K562 (cell line): Measurements from ENCODE around the gene TOMM40L. TPM values are rescaled to one million over a fixed set of nuclear protein-coding genes. Genes with fewer than 3 reads are reported as not detected.

Experiments
- COPS2 ChIP-seq: fragments of 450-650 bp; conservative IDR thresholded peaks from 2 replicates; pipeline ENCODE4 v1.6.1; 2016; ENCODE audit warnings: mild to moderate bottlenecking, moderate library complexity
- FOS ChIP-seq: IDR thresholded peaks from 3 replicates; pipeline ENCODE4 v1.6.1; 2011; ENCODE audit not compliant: insufficient read length; ENCODE audit errors: extremely low read depth
- FOSL1 ChIP-seq: fragments of 200-800 bp; sonication (Bioruptor generic); conservative IDR thresholded peaks from 2 replicates; pipeline ENCODE4 v1.6.1; 2016; ENCODE audit warnings: missing genetic modification characterization, missing compliant biosample characterization
- HEY1 ChIP-seq: fragments of 250-450 bp; sonication (Bioruptor Pico); IDR thresholded peaks from 2 replicates; pipeline ENCODE4 v1.5.0; 2020; ENCODE audit warnings: mild to moderate bottlenecking, moderate library complexity, borderline replicate concordance
- MAFG ChIP-seq: fragments of 450-650 bp; conservative IDR thresholded peaks from 2 replicates; pipeline ENCODE4 v1.6.1; 2016; ENCODE audit warnings: missing genetic modification characterization, missing compliant biosample characterization
- OTX1 ChIP-seq: fragments of 450-650 bp; formaldehyde crosslinking; IDR thresholded peaks from 2 replicates; pipeline ENCODE4 v1.4.0; 2022; ENCODE audit warnings: mild to moderate bottlenecking
- STAG1 ChIP-seq: sonication (generic); formaldehyde crosslinking; IDR thresholded peaks from 2 replicates; pipeline ENCODE4 v1.5.0; 2020; ENCODE audit warnings: missing genetic modification reagents, borderline replicate concordance
- ZC3H4 ChIP-seq: sonication (generic); formaldehyde crosslinking; IDR thresholded peaks from 2 replicates; pipeline ENCODE4 v1.9.0; 2021; ENCODE audit warnings: missing genetic modification reagents, borderline replicate concordance
- ZC3H8 ChIP-seq: fragments of 450-650 bp; IDR thresholded peaks from 2 replicates; pipeline ENCODE4 v1.6.1; 2017
- ZEB2 ChIP-seq: fragments of 450-650 bp; IDR thresholded peaks from 2 replicates; pipeline ENCODE4 v1.6.1; 2016
- ZNF175 ChIP-seq: fragments of 200-800 bp; sonication (Bioruptor generic); IDR thresholded peaks from 2 replicates; pipeline ENCODE4 v1.6.1; 2016; ENCODE audit warnings: low read depth, mild to moderate bottlenecking, missing genetic modification characterization, missing compliant biosample characterization
- polyA plus RNA-seq, 8 experiments: library from polyadenylated mRNA; depleted of rRNA in 4 of 8; stranded (reverse) in 5 of 8; unstranded in 3 of 8; fragments of >200 nt; fragmentation: Nextera tagmentation in 2 of 8; fragmentation: Illumina TruSeq in 1 of 8; extraction: Ambion mirVana in 2 of 8; extraction: Trizol in 1 of 8; gene quantifications; 2 replicates each; pipeline versions ENCODE4 v1.2.1 to v1.2.3, GENCODE V29; 2011 to 2014; ENCODE audit warnings: inconsistent platforms in 1 of 8, missing spikeins in 1 of 8
- total RNA-seq, 7 experiments: library from RNA; depleted of rRNA in 6 of 7; stranded (reverse); fragments of >200 nt in 6 of 7; fragmentation: Illumina TruSeq in 2 of 7; extraction: Trizol in 2 of 7; gene quantifications; 2 replicates each; pipeline versions ENCODE4 v1.2.1 to v1.2.3, GENCODE V29; 2011 to 2021; ENCODE audit warnings: low replicate concordance in 1 of 7
- TF ChIP-seq, protein P1 (sequence below): fragments of 450-650 bp; formaldehyde crosslinking; IDR thresholded peaks from 2 replicates; pipeline ENCODE4 v1.4.0; 2022; ENCODE audit warnings: missing genetic modification characterization
- TF ChIP-seq, protein P2 (sequence below), 2 experiments: fragments of 200-800 bp in 1 of 2; sonication (Bioruptor generic) in 1 of 2; sonication (generic) in 1 of 2; formaldehyde crosslinking in 1 of 2; IDR thresholded peaks in 1 of 2; conservative IDR thresholded peaks in 1 of 2; 2 replicates each; pipeline versions ENCODE4 v1.5.0 to v1.6.1; 2016 to 2020; ENCODE audit warnings: missing compliant biosample characterization in 1 of 2, missing genetic modification characterization in 1 of 2, missing genetic modification reagents in 1 of 2
- TF ChIP-seq, protein P3 (sequence below): fragments of 250-450 bp; sonication (Bioruptor Pico); IDR thresholded peaks from 2 replicates; pipeline ENCODE4 v1.5.0; 2021
- TF ChIP-seq, protein P4 (sequence below): fragments of 250-450 bp; sonication (Bioruptor Pico); IDR thresholded peaks from 2 replicates; pipeline ENCODE4 v1.8.0; 2022; ENCODE audit warnings: moderate library complexity, mild to moderate bottlenecking, inconsistent platforms
- TF ChIP-seq, protein P5 (sequence below), 2 experiments: fragments of 450-650 bp in 1 of 2; IDR thresholded peaks; 2 replicates each; pipeline ENCODE4 v1.6.1; 2011 to 2017; ENCODE audit warnings: low read depth in 2 of 2, antibody characterized with exemption in 1 of 2, borderline replicate concordance in 1 of 2, low read length in 1 of 2, mild to moderate bottlenecking in 1 of 2, mixed read lengths in 1 of 2; ENCODE audit not compliant: control insufficient read depth in 1 of 2

TOMM40L gene
- total and polyA plus RNA-seq, 9 of the 15 experiments (the other 6 are each of a cell fraction or from before 2014, with no cell fraction given), result 9.6 to 33.6 (median 25.2) TPM

DNA sequence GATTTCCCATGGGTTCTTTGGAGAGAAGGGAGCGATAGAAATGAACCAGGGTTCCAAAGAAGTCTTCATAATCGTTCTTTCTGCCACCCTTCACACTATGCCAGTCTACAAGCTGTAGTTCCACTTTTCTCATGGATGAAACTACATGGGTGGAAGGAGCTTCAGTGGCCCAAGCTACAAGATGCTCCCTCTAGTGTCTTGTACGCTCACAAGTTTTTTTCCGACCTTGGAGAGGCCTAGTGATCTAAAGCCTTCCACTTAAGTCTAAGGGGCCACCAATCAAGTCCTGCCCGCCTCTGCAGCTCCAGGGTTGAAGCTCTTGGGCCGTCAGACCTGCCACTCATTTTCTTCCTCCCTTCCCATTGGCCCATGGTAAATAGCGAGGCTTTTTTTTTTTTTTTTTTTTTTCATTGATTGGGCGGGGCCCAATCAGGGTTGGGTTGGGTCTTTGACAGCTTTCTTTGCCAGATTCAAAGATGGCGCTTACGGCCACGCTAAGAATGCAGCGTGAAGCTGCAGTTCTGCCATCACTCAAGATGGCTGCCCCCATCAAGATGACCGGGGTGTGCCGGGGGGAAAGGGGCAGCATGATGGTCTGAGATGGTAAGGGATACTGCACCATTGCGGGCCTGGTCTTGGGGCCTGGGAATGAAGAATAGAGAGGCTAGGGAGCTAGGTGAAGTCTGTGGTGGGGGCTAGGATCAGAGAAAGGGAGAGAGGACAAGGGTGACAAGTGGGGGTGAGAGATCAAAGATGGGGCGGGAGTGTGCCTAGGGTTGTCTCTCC is at the start of gene TOMM40L (continued):
- TF ChIP-seq, protein P1, sequence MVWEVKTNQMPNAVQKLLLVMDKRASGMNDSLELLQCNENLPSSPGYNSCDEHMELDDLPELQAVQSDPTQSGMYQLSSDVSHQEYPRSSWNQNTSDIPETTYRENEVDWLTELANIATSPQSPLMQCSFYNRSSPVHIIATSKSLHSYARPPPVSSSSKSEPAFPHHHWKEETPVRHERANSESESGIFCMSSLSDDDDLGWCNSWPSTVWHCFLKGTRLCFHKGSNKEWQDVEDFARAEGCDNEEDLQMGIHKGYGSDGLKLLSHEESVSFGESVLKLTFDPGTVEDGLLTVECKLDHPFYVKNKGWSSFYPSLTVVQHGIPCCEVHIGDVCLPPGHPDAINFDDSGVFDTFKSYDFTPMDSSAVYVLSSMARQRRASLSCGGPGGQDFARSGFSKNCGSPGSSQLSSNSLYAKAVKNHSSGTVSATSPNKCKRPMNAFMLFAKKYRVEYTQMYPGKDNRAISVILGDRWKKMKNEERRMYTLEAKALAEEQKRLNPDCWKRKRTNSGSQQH (CRISPR knock-in tag), result peak; percentile 90; the same call in 1 of the 2 replicates
- no peak for TF ChIP-seq FOSL1 (tag)
- TF ChIP-seq COPS2, result no peak
- TF ChIP-seq ZNF175 (CRISPR knock-in tag), result peak; percentile 82
- TF ChIP-seq, protein P2, sequence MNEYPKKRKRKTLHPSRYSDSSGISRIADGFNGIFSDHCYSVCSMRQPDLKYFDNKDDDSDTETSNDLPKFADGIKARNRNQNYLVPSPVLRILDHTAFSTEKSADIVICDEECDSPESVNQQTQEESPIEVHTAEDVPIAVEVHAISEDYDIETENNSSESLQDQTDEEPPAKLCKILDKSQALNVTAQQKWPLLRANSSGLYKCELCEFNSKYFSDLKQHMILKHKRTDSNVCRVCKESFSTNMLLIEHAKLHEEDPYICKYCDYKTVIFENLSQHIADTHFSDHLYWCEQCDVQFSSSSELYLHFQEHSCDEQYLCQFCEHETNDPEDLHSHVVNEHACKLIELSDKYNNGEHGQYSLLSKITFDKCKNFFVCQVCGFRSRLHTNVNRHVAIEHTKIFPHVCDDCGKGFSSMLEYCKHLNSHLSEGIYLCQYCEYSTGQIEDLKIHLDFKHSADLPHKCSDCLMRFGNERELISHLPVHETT (CRISPR knock-in tag; conservative IDR thresholded peaks at IDR 0.05 in 1 of 2, IDR thresholded peaks at IDR 0.05 in 1 of 2), result peak in 1 of 2 experiments; percentile 39; a peak in 1 of 4 replicates
- TF ChIP-seq, protein P3, sequence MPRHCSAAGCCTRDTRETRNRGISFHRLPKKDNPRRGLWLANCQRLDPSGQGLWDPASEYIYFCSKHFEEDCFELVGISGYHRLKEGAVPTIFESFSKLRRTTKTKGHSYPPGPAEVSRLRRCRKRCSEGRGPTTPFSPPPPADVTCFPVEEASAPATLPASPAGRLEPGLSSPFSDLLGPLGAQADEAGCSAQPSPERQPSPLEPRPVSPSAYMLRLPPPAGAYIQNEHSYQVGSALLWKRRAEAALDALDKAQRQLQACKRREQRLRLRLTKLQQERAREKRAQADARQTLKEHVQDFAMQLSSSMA (CRISPR knock-in tag), result peak; percentile 30; the same call in 1 of the 2 replicates
- TF ChIP-seq ZEB2, result no peak
- TF ChIP-seq STAG1 (CRISPR knock-in tag), result no peak
- no peak for TF ChIP-seq OTX1 (CRISPR knock-in tag)
- peak; percentile 90 for TF ChIP-seq FOS
- no peak for TF ChIP-seq ZC3H4 (CRISPR knock-in tag)
- TF ChIP-seq, protein P4, sequence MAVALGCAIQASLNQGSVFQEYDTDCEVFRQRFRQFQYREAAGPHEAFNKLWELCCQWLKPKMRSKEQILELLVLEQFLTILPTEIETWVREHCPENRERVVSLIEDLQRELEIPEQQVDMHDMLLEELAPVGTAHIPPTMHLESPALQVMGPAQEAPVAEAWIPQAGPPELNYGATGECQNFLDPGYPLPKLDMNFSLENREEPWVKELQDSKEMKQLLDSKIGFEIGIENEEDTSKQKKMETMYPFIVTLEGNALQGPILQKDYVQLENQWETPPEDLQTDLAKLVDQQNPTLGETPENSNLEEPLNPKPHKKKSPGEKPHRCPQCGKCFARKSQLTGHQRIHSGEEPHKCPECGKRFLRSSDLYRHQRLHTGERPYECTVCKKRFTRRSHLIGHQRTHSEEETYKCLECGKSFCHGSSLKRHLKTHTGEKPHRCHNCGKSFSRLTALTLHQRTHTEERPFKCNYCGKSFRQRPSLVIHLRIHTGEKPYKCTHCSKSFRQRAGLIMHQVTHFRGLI (CRISPR knock-in tag), result no peak
- TF ChIP-seq, protein P5, sequence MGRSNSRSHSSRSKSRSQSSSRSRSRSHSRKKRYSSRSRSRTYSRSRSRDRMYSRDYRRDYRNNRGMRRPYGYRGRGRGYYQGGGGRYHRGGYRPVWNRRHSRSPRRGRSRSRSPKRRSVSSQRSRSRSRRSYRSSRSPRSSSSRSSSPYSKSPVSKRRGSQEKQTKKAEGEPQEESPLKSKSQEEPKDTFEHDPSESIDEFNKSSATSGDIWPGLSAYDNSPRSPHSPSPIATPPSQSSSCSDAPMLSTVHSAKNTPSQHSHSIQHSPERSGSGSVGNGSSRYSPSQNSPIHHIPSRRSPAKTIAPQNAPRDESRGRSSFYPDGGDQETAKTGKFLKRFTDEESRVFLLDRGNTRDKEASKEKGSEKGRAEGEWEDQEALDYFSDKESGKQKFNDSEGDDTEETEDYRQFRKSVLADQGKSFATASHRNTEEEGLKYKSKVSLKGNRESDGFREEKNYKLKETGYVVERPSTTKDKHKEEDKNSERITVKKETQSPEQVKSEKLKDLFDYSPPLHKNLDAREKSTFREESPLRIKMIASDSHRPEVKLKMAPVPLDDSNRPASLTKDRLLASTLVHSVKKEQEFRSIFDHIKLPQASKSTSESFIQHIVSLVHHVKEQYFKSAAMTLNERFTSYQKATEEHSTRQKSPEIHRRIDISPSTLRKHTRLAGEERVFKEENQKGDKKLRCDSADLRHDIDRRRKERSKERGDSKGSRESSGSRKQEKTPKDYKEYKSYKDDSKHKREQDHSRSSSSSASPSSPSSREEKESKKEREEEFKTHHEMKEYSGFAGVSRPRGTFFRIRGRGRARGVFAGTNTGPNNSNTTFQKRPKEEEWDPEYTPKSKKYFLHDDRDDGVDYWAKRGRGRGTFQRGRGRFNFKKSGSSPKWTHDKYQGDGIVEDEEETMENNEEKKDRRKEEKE (IDR thresholded peaks at IDR 0.05; ENCODE audit: borderline replicate concordance in 1 of 2, control insufficient read depth in 1 of 2, low read depth in 2 of 2, low read length in 1 of 2), result no peak
- TF ChIP-seq ZC3H8, result no peak
- TF ChIP-seq MAFG (tag), result no peak
- TF ChIP-seq HEY1 (CRISPR knock-in tag), result no peak
